Heart left ventricle (tissue), 13 donors: ENCODE results near the gene SSBP2.

Experiments used
- CTCF ChIP-seq, 12 donors: fragments of 200-600 bp; sonication (generic) in 4 of 12; IDR thresholded peaks; one replicate each; pipeline versions ENCODE4 v1.5.0 to v1.8.0; 2018 to 2022; ENCODE audit warnings: antibody characterized with exemption in 12 of 12, mild to moderate bottlenecking in 5 of 12
- POLR2A ChIP-seq, 2 donors: fragments of 450-650 bp; IDR thresholded peaks; one replicate each; pipeline ENCODE4 v1.6.1; 2017; ENCODE audit warnings: antibody characterized with exemption in 2 of 2, mild to moderate bottlenecking in 2 of 2, moderate library complexity in 2 of 2
- donor health status: ischemic (EF 13 %, LVEDD 7.1; RV severe dilation, severe dysfunction).
- donor health status: DM: no; HTN: yes; CAD: no.
- donor health status: DM: no; HTN: no; CAD: no.
- donor health status: ischemic (EF 25% LVEDD 6.9; RV normal size, moderate dysfunction).
- donor health status: ischemic (EF 25% LVEDD 5.7; RV mildly dilated, moderate dysfunction).
- donor health status: ischemic (EF 35%, LVEDD 5.7; RV mildly dilated, moderate dysfunction).
- donor health status: nonischemic (EF 11% LVEDD 7.7; RV severe dilation, severe dysfunction).
- donor health status: DM: yes; HTN: yes; CAD: no.
- donor health status: PGD.
- donor health status: ischemic (EF 29% LVEDD 5.4; RV normal size, mild dysfunction).
- donor health status: nonischemic (EF 23%, LVEDD 6.1; RV moderate dilation, normal function).

GRCh38 chr5:81767097-81767496, 16.2 kb upstream of the SSBP2 start:
- TF ChIP-seq CTCF (IDR thresholded peaks at IDR 0.05) (no peak), POLR2A (IDR thresholded peaks at IDR 0.05) (no peak)
